Measurements from ENCODE around the gene ST3GAL2. TPM values are rescaled to one million over a fixed set of nuclear protein-coding genes. Genes with fewer than 3 reads are reported as not detected.

The ST3GAL2 gene
- total and polyA plus RNA-seq, 2 donors (not counting 3 experiments of a cell fraction or from before 2014, with no cell fraction given): 23.0 to 50.4 TPM

DNA sequence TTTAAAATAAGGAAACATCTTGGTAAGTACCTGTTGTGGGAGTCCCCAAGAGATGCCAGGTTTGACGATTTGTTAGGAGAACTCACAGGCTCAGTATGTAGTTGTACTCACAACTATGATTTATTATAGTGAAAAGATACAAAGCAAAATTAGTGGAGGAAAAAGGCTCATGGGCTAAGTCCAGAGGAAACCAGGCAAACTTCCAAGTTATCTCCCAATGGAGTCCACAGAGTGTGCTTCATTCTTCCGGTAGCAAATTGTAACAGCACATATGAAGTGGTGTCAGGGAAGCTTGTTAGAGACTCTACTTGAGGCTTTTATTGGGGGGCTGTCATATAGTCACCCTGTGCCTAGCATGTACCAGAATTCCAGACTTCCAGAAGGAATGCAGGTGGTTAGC, 89.9 kb downstream of the ST3GAL2 start:
- H3K9me1 ChIP-seq (replicated peaks; ENCODE audit: control insufficient read depth, extremely low read depth, insufficient read depth, low read length): no peaks in the 10 kb centered on the region
- H3K9ac ChIP-seq (replicated peaks; ENCODE audit: extremely low read depth, insufficient read depth, low read length): no peak overlapping the region
- no TSS peak for BruUV-seq (replicated peaks)
- no peak for TF ChIP-seq MAX (IDR thresholded peaks at IDR 0.05; ENCODE audit: insufficient read depth, insufficient read length)
- no peak for TF ChIP-seq JUN (IDR thresholded peaks at IDR 0.05; ENCODE audit: borderline replicate concordance, insufficient read depth, insufficient read length, low read depth)
- TF ChIP-seq POLR2A (IDR thresholded peaks at IDR 0.05; ENCODE audit: low read depth, low read length): no peak
- TF ChIP-seq CTCF (IDR thresholded peaks at IDR 0.05; ENCODE audit: extremely low read depth in 1 of 2, insufficient read depth in 1 of 2, low read depth in 1 of 2, low read length in 2 of 2): no peak
- no peak for TF ChIP-seq FOS (IDR thresholded peaks at IDR 0.05; ENCODE audit: borderline replicate concordance, insufficient read depth, low read length)
- no peak for TF ChIP-seq GATA2 (IDR thresholded peaks at IDR 0.05; ENCODE audit: insufficient read depth, insufficient read length, low read depth, low read length)
- no peak for TF ChIP-seq MYC (IDR thresholded peaks at IDR 0.05; ENCODE audit: low read depth, low read length)
- TF ChIP-seq EZH2 (IDR thresholded peaks at IDR 0.05; ENCODE audit: borderline replicate concordance, low read depth, low read length, severe bottlenecking): no peak
- TF ChIP-seq POLR2AphosphoS5 (IDR thresholded peaks at IDR 0.05; ENCODE audit: insufficient read depth, low read depth, low read length): no peak
- no peak for DNase-seq (ENCODE audit: low read depth, low spot score)
- no peak overlapping the region for H3K4me3 ChIP-seq (replicated peaks in 1 of 3; ENCODE audit: insufficient read depth in 1 of 3, low read depth in 1 of 3, low read length in 3 of 3)
- dilution Hi-C loops (cut with MboI; ENCODE audit: extremely low pct_ligation_motif_present, low sequenced_read_pairs) (no loop called here), intact Hi-C loops (cut with micrococcal nuclease) (no loop called here)
- peaks cover 31% of the 10 kb centered on the region for H3K79me2 ChIP-seq (ENCODE audit: control insufficient read depth, insufficient read depth, low read length)
- POLR2A ChIA-PET: no interaction called here
- CTCF ChIA-PET: no interaction called here
- no peak overlapping the region for H2AFZ ChIP-seq (ENCODE audit: low read depth, low read length)
- no peaks in the 10 kb centered on the region for H3K9me3 ChIP-seq (replicated peaks; ENCODE audit: control insufficient read depth, insufficient read depth, low read length)
- H3K4me1 ChIP-seq (ENCODE audit: control insufficient read depth, extremely low read depth, insufficient read depth, low read length): peaks cover 11% of the 10 kb centered on the region
- H4K20me1 ChIP-seq (replicated peaks; ENCODE audit: control insufficient read depth, extremely low read depth, insufficient read depth, low read length): no peaks in the 10 kb centered on the region
- H3K27ac ChIP-seq (ENCODE audit: insufficient read depth, low read depth, low read length): no peak overlapping the region
- no peak overlapping the region for H3K4me2 ChIP-seq (ENCODE audit: insufficient read depth, low read length)
- no peak for FAIRE-seq
- peaks cover 0 to 2% of the 10 kb centered on the region in 2 experiments for H3K36me3 ChIP-seq (ENCODE audit: control insufficient read depth in 2 of 2, extremely low read depth in 1 of 2, insufficient read depth in 2 of 2, low read length in 2 of 2)
- H3K27me3 ChIP-seq (ENCODE audit: control insufficient read depth in 2 of 2, insufficient read depth in 2 of 2, low read length in 2 of 2): no peaks in the 10 kb centered on the region

All from endothelial cell of umbilical vein (primary cell).